SK-N-SH (cell line): Measurements from ENCODE around the gene GLCCI1.

Experiments used
- CTCF ChIP-seq: fragments of 200-600 bp; sonication (generic); IDR thresholded peaks from 2 replicates; pipeline ENCODE4 v1.6.1; 2017; ENCODE audit warnings: antibody characterized with exemption, mild to moderate bottlenecking, moderate library complexity
- EP300 ChIP-seq, 2 experiments: IDR thresholded peaks; 2 replicates each; pipeline versions ENCODE4 v1.4.0 to v1.6.1; 2012; ENCODE audit warnings: borderline replicate concordance in 1 of 2, low read depth in 1 of 2, low read length in 1 of 2
- EZH2phosphoT487 ChIP-seq: fragments of 200-600 bp; sonication (generic); IDR thresholded peaks from 2 replicates; pipeline ENCODE4 v1.6.1; 2017; ENCODE audit warnings: low read depth, mixed run types, mild to moderate bottlenecking, antibody characterized with exemption, moderate library complexity, borderline replicate concordance
- FOXM1 ChIP-seq: IDR thresholded peaks from 2 replicates; pipeline ENCODE4 v1.4.0; 2012; ENCODE audit warnings: low read depth, mild to moderate bottlenecking
- JUND ChIP-seq: IDR thresholded peaks from 2 replicates; pipeline ENCODE4 v1.4.0; 2012
- MXI1 ChIP-seq: IDR thresholded peaks from 2 replicates; pipeline ENCODE4 v1.6.1; 2012; ENCODE audit warnings: mild to moderate bottlenecking, low read depth, low read length, improper control_type of control experiment
- POLR2AphosphoS5 ChIP-seq: IDR thresholded peaks from 2 replicates; pipeline ENCODE4 v1.6.1; 2012; ENCODE audit warnings: low read depth, low read length
- RCOR1 ChIP-seq: fragments of 150-350 bp; IDR thresholded peaks from 2 replicates; pipeline ENCODE4 v1.6.1; 2017; ENCODE audit warnings: antibody characterized with exemption, low read length
- RFX5 ChIP-seq: IDR thresholded peaks from 2 replicates; pipeline ENCODE4 v1.6.1; 2012; ENCODE audit warnings: mild to moderate bottlenecking, improper control_type of control experiment, low read length
- USF2 ChIP-seq: fragments of 150-350 bp; IDR thresholded peaks from 2 replicates; pipeline ENCODE4 v1.6.1; 2017; ENCODE audit warnings: antibody characterized with exemption, low read length, low read depth, borderline replicate concordance
- ZBTB33 ChIP-seq: IDR thresholded peaks from 2 replicates; pipeline ENCODE4 v1.4.0; 2012; ENCODE audit warnings: low read depth, borderline replicate concordance
- TF ChIP-seq, protein P1 (sequence below): IDR thresholded peaks from 2 replicates; pipeline ENCODE4; 2012
- TF ChIP-seq, protein P2 (sequence below): IDR thresholded peaks from 2 replicates; pipeline ENCODE4 v1.4.0; 2012; ENCODE audit warnings: low read depth, borderline replicate concordance
- TF ChIP-seq, protein P3 (sequence below): IDR thresholded peaks from 2 replicates; pipeline ENCODE4 v1.4.0; 2012; ENCODE audit warnings: low read depth

- TF ChIP-seq RFX5, result no peak
- no peak for TF ChIP-seq CTCF
- TF ChIP-seq, protein P1, sequence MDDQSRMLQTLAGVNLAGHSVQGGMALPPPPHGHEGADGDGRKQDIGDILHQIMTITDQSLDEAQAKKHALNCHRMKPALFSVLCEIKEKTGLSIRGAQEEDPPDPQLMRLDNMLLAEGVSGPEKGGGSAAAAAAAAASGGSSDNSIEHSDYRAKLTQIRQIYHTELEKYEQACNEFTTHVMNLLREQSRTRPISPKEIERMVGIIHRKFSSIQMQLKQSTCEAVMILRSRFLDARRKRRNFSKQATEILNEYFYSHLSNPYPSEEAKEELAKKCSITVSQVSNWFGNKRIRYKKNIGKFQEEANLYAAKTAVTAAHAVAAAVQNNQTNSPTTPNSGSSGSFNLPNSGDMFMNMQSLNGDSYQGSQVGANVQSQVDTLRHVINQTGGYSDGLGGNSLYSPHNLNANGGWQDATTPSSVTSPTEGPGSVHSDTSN, result no peak
- TF ChIP-seq USF2, result no peak
- no peak for TF ChIP-seq EP300 (IDR thresholded peaks at IDR 0.05; ENCODE audit: borderline replicate concordance in 1 of 2, low read depth in 1 of 2, low read length in 1 of 2)
- TF ChIP-seq, protein P2, sequence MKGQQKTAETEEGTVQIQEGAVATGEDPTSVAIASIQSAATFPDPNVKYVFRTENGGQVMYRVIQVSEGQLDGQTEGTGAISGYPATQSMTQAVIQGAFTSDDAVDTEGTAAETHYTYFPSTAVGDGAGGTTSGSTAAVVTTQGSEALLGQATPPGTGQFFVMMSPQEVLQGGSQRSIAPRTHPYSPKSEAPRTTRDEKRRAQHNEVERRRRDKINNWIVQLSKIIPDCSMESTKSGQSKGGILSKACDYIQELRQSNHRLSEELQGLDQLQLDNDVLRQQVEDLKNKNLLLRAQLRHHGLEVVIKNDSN, result no peak
- TF ChIP-seq POLR2AphosphoS5, result no peak
- no peak for TF ChIP-seq FOXM1
- TF ChIP-seq, protein P3, sequence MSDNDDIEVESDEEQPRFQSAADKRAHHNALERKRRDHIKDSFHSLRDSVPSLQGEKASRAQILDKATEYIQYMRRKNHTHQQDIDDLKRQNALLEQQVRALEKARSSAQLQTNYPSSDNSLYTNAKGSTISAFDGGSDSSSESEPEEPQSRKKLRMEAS, result no peak
- TF ChIP-seq EZH2phosphoT487, result no peak
- no peak for TF ChIP-seq JUND
- TF ChIP-seq MXI1, result no peak
- no peak for TF ChIP-seq ZBTB33
- TF ChIP-seq RCOR1, result no peak
Measured at GRCh38 chr7:8126601-8127167, 158.1 kb downstream of the GLCCI1 start.
